Urinary bladder (tissue), 4 donors: Measurements from ENCODE around the gene DNAJC6. TPM values are rescaled to one million over a fixed set of nuclear protein-coding genes. Genes with fewer than 3 reads are reported as not detected.

Source experiments
- DNase-seq: peaks from one replicate; pipeline ENCODE4 v3.0.0-alpha.2; 2015; ENCODE audit errors: extremely low spot score
- H3K27ac ChIP-seq: one replicate; pipeline ENCODE4 v1.5.1; 2013; ENCODE audit warnings: low read depth, mild to moderate bottlenecking, moderate library complexity
- H3K36me3 ChIP-seq: one replicate; pipeline ENCODE4 v1.6.1; 2013; ENCODE audit warnings: mild to moderate bottlenecking, moderate library complexity; ENCODE audit not compliant: insufficient read depth
- H3K4me1 ChIP-seq: one replicate; pipeline ENCODE4 v1.6.1; 2013; ENCODE audit warnings: mild to moderate bottlenecking, moderate library complexity; ENCODE audit not compliant: insufficient read depth
- H3K4me3 ChIP-seq: one replicate; pipeline ENCODE4 v1.5.1; 2013; ENCODE audit warnings: low read depth, low read length
- WGBS: extraction: QIAGEN DNeasy Blood & Tissue Kit; methylation state at CpG from one replicate; pipeline ENCODE4 v1.1.7; 2013; 5-methylcytosine and 5-hydroxymethylcytosine counted together
- polyA plus RNA-seq: library from polyadenylated mRNA; stranded (reverse); fragments of 200-250 nt; gene quantifications from one replicate; pipeline ENCODE4 v1.2.3, GENCODE V29; 2013
- total RNA-seq: library from RNA; depleted of rRNA; stranded (reverse); fragments of >200 nt; gene quantifications from one replicate; pipeline ENCODE4 v1.2.3, GENCODE V29; 2014
- donor health status: healthy with polysubstance abuse.
- donor health status: healthy.

Gene DNAJC6
- total and polyA plus RNA-seq, 2 donors, result 2.9 to 5.6 TPM

DNA sequence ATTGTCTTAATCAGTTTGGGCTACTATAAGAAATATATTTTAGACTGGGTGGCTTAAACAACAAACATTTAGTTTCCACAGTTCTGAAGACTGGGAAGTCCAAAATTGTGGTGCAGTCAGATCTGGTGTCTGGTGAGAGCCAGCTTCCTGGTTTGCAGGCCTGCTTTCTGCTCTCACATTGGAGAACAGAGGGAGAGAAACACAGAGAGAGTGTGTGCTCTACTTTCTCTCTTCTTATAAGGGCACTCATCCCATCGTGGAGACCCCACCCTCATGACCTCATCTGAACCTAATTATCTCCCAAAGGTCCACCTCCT is 115.2 kb downstream of the DNAJC6 start:
- Histone ChIP-seq H3K36me3 (peaks cover 11% of the 10 kb centered on the region), H3K4me1 (no peaks in the 10 kb centered on the region), H3K4me3 (no peak overlapping the region), H3K27ac (no peak overlapping the region)
- 61% methylated on average over 1 of the region's 1 CpG for WGBS
- DNase-seq, result no peak

DNA sequence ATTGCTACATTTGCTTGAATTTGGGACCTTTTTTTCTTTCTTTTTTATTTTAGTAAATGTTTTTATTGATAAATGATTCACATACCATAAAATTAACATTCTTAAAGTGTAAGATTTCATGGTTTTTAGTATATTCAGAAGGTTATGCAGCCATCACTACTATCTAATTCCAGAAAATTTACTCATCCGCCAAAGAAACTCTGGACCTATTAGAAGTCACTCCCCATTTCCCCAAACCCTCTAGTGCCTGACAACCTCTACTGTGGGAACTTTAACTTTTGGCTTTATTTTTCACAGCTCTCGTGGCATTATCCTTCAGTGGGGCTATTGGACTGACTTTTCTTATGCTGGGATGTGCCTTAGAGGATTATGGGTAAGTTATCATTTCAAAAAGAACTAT is 115.7 kb downstream of the DNAJC6 start:
- Histone ChIP-seq H3K27ac (no peak overlapping the region), H3K4me1 (no peaks in the 10 kb centered on the region), H3K4me3 (no peak overlapping the region), H3K36me3 (peaks cover 11% of the 10 kb centered on the region)
- 96% methylated on average over 2 of the region's 2 CpGs for WGBS
- DNase-seq, result no peak

DNA sequence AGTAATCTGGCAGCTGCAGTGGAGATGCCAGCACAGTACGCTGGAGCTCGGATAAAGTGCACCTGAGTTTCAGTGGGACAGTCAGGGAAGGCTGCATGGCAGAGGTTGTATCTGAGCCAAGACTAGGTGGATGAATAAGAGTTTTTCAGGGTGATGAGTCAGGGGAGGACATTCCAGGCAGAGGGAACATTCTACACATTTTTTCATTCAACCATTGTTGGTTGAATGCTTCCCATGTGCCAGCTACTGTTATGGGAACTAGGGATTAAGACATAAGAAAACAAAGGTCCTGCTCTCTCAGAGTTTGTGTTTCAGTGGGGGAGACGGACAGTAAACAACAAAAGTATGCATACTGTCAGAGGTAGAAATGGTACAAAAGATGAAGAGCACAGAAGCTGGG is 116.4 kb downstream of the DNAJC6 start:
- Histone ChIP-seq H3K4me3 (no peak overlapping the region), H3K36me3 (peaks cover 11% of the 10 kb centered on the region), H3K27ac (no peak overlapping the region), H3K4me1 (no peaks in the 10 kb centered on the region)
- no peak for DNase-seq
- WGBS, result 91% methylated on average over 3 of the region's 3 CpGs

DNA sequence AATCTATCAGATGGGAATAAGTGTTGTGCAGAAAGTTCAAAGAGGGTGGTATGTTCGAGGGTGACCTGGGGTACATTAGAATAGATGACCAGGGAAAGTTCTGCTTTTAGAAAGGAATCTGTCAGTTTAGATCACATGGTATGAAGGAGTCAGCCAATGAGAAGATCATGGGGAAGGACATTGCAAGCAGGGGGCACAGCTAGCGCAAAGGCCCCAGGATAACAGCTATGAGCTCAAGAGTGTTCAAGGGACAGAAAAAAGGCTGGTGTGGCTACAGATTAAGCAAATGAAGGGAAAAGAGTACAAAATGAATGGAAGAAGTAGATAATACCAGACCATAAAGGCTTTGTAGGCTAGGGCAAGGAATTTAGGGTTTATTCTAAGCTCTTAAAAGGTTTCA is 119.7 kb downstream of the DNAJC6 start:
- DNase-seq, result no peak
- Histone ChIP-seq H3K36me3 (peaks cover 13% of the 10 kb centered on the region), H3K27ac (peak overlapping the region; percentile 10), H3K4me3 (no peak overlapping the region), H3K4me1 (no peaks in the 10 kb centered on the region)
- 93% methylated on average over 2 of the region's 2 CpGs for WGBS

DNA sequence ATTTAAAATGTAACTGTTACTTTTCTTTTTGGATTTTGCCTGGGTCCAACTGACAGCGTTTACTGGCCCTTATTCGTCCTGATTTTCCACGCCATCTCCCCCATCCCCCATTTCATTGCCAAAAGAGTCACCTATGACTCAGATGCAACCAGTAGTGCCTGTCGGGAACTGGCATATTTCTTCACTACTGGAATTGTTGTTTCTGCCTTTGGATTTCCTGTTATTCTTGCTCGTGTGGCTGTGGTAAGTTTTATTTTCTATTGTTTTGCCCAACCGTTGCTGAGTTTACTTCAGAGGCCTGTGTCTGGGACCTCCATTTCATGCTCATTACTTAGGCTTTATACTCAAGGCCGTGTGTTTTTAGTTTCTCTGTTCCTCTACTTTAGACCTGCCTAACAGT is 120.5 kb downstream of the DNAJC6 start:
- peaks cover 16% of the 10 kb centered on the region for H3K36me3 ChIP-seq
- no peak overlapping the region for H3K4me3 ChIP-seq
- WGBS, result 63% methylated on average over 7 of the region's 7 CpGs
- H3K27ac ChIP-seq, result peak overlapping the region; percentile 23
- no peaks in the 10 kb centered on the region for H3K4me1 ChIP-seq
- DNase-seq, result no peak

DNA sequence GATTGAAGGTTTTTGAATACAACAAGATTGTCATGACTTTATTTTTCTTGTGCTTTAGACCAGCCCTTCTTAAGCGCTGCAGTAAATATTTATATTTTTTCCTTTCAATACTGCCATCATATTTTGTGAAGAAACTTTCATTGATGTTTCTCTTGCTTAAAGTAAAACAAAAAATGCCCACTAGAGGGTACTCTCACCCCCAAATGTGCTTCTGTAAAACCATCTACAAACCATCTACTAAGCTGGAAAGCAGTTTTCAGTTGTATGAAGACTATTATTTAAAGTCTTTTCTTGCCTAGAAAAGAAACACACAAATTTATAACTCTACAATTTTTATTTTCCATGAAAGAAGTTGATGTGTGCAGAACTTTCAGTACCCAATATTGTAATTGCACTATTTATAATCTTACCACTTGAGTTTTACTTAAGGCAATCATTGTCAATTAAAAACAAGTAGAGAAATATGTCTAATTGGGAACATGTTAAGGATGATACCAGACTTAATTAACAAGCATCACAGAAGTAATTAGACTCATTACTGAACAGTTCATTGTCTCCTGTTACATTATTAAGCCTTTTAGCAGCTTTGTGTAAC is 121.9 kb downstream of the DNAJC6 start:
- H3K36me3 ChIP-seq, result peaks cover 16% of the 10 kb centered on the region
- DNase-seq, result no peak
- H3K27ac ChIP-seq, result no peak overlapping the region
- no peaks in the 10 kb centered on the region for H3K4me1 ChIP-seq
- no peak overlapping the region for H3K4me3 ChIP-seq
- WGBS, result 41% methylated on average over 1 of the region's 1 CpG

GRCh38 chr1:65432918-65433317 is 123.6 kb downstream of the DNAJC6 start:
- no peak overlapping the region for H3K4me3 ChIP-seq
- no peak for DNase-seq
- H3K4me1 ChIP-seq, result no peaks in the 10 kb centered on the region
- peaks cover 11% of the 10 kb centered on the region for H3K36me3 ChIP-seq
- WGBS, result 71% methylated on average over 8 of the region's 8 CpGs
- no peak overlapping the region for H3K27ac ChIP-seq

- Histone ChIP-seq H3K27ac (no peak overlapping the region), H3K4me3 (no peak overlapping the region), H3K4me1 (no peaks in the 10 kb centered on the region), H3K36me3 (peaks cover 5% of the 10 kb centered on the region)
- no peak for DNase-seq
- WGBS, result 89% methylated on average over 1 of the region's 1 CpG
These were observed 124.9 kb downstream of the DNAJC6 start for GRCh38 chr1:65434255-65434654.

GRCh38 chr1:65434760-65435159 is 125.4 kb downstream of the DNAJC6 start:
- H3K4me3 ChIP-seq, result no peak overlapping the region

DNA sequence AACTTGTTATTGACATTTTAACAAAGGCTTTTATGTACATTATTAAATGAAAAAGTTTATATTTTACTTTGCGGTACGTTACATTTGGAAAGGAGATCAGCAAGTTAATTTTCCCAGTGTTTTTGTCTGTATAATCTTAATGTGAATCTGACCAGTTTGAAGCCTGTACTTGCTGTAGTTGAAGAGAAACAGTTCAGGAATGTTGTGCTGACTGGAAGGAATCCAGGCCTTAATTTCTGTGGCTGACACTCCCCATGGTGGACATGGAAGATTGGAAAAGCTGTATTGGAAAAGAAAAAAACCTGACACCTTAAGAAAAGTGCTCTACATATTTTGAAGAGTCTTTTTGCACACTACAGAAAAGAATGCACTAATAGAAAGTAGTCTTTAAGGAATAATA is 126.6 kb downstream of the DNAJC6 start:
- H3K4me1 ChIP-seq, result no peaks in the 10 kb centered on the region
- no peak overlapping the region for H3K27ac ChIP-seq
- no peak overlapping the region for H3K4me3 ChIP-seq
- 20% methylated on average over 2 of the region's 2 CpGs for WGBS
- DNase-seq, result no peak
- H3K36me3 ChIP-seq, result peaks cover 5% of the 10 kb centered on the region

More at GRCh38 chr1:65434760-65435159, 125.4 kb downstream of the DNAJC6 start:
- no peak overlapping the region for H3K27ac ChIP-seq
- DNase-seq, result no peak
- WGBS, result 85% methylated on average over 3 of the region's 3 CpGs
- H3K36me3 ChIP-seq, result peaks cover 5% of the 10 kb centered on the region
- H3K4me1 ChIP-seq, result no peaks in the 10 kb centered on the region

DNA sequence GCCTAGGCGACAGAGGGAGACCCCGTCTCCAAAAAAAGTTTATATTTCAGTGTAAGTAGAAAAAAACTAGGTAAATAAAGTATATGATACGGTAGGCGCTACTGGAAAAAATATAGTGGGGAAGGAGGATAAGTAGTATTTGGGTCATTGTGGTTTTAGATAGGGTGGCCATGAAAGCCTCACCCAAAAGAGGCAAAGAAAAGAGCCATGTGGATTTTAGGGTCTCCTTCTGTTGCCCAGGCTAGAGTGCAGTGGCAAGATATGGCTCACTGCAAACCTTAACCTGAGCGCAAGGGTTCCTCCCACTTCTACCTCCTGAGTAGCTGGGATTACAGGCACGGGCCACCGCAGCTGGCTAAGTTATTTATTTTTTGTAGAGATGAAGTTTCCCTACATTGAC is 128.3 kb downstream of the DNAJC6 start:
- Histone ChIP-seq H3K27ac (no peak overlapping the region), H3K4me3 (no peak overlapping the region), H3K36me3 (peaks cover 3% of the 10 kb centered on the region), H3K4me1 (no peaks in the 10 kb centered on the region)
- no peak for DNase-seq
- WGBS, result 93% methylated on average over 7 of the region's 7 CpGs

DNA sequence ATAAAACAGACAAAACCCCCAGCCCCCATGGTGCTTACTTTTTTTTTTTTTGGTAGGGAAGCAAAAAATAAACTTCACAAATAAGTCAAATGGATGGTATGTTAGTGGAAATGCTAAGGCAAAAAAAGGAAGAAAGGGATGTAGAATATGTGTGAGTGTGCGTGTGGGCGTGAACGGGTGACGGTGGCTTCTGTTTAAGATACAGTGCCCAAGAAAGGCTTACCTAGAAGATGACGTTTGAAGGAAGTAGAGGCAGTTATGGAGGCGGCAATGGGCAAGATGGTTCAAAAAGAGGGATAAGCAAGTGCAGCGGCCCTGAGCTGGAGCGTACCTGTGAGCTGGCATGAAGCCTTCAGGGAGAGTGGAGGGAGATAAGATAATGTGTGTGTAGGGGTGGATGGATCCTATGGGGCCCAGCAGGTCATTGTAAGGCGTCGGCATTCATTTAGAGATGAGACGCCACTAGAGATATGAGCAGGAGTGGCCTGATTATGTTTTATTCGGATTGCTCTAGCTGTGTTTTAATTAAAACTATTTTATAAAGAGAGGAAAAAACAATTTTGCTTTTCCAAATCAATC is 131.1 kb downstream of the DNAJC6 start:
- no peak overlapping the region for H3K27ac ChIP-seq
- no peaks in the 10 kb centered on the region for H3K36me3 ChIP-seq
- 88% methylated on average over 12 of the region's 12 CpGs for WGBS
- no peaks in the 10 kb centered on the region for H3K4me1 ChIP-seq
- no peak overlapping the region for H3K4me3 ChIP-seq
- DNase-seq, result no peak

DNA sequence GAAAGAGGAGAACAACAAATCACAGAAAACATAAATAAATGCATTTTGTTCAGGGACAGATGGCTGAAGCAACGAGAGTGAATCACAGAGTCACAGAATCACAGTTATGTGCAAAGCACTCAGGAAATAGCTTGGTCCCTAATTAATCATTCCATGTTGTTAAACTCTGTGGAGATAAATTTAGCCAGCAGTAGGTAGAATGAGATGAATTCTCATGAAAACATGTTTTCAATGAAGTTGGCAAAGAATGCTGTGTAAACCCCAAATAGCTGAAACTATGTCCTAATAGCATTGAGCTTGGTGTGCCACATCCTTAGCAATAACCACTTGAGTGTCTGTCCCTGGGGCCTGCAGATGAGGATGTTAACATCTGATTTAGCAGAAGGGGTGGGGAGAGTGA is 131.6 kb downstream of the DNAJC6 start:
- H3K27ac ChIP-seq, result no peak overlapping the region
- no peaks in the 10 kb centered on the region for H3K4me1 ChIP-seq
- H3K4me3 ChIP-seq, result no peak overlapping the region
- 67% methylated on average over 1 of the region's 1 CpG for WGBS
- DNase-seq, result no peak
- H3K36me3 ChIP-seq, result no peaks in the 10 kb centered on the region

GRCh38 chr1:65441464-65441863 is 132.1 kb downstream of the DNAJC6 start:
- H3K4me1 ChIP-seq, result no peaks in the 10 kb centered on the region
- no peak for DNase-seq
- 24% methylated on average over 3 of the region's 3 CpGs for WGBS
- no peak overlapping the region for H3K27ac ChIP-seq
- no peaks in the 10 kb centered on the region for H3K36me3 ChIP-seq
- H3K4me3 ChIP-seq, result no peak overlapping the region

DNA sequence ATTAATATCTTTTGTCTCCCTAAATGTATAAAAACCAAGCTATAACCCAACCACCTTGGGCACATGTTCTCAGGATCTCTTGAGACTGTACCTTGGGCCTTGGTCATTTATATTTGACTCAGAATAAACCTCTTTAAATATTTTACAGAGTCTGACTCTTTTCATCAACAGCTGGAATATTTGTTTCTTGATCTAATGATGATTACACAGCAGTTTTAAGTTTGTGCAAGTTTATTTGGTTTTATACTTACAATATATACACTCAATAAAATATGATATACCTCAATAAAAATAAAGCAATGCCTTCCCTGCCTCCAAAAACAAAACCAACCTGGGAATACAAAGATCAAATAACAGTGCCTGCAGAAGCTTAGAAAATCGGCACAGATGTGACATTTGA is 133.1 kb downstream of the DNAJC6 start:
- no peaks in the 10 kb centered on the region for H3K4me1 ChIP-seq
- H3K4me3 ChIP-seq, result no peak overlapping the region
- no peak for DNase-seq
- H3K27ac ChIP-seq, result no peak overlapping the region
- 84% methylated on average over 1 of the region's 1 CpG for WGBS
- H3K36me3 ChIP-seq, result no peaks in the 10 kb centered on the region
